ENCODE measurements around the gene PLEKHM3.

GRCh38 chr2:207935121-207935990, 90.0 kb downstream of the PLEKHM3 start:
- TF ChIP-seq POLR2AphosphoS5 (IDR thresholded peaks at IDR 0.05) (no peak), CTCF (IDR thresholded peaks at IDR 0.05) (no peak), EP300 (IDR thresholded peaks at IDR 0.05) (peak in 2 of 4 donors; percentile 2 to 30)
